Loucy (cell line): ENCODE results near the gene PTPRN2.

ENCODE experiments used
- H2AFZ ChIP-seq: fragments of 200-600 bp; sonication (generic); 2 replicates; pipeline ENCODE4 v1.6.0; 2016; ENCODE audit warnings: antibody characterized with exemption, mild to moderate bottlenecking, low read length, moderate library complexity
- H3F3A ChIP-seq: fragments of 200-600 bp; 2 replicates; pipeline ENCODE4 v1.6.0; 2016; ENCODE audit warnings: antibody characterized with exemption, low read depth, mild to moderate bottlenecking
- H3K27me3 ChIP-seq: fragments of 200-600 bp; sonication (generic); 2 replicates; pipeline ENCODE4 v1.6.1; 2014; ENCODE audit warnings: low read length, mild to moderate bottlenecking; ENCODE audit not compliant: insufficient read depth, poor library complexity, severe bottlenecking
- H3K36me3 ChIP-seq: fragments of 200-600 bp; sonication (generic); 2 replicates; pipeline ENCODE4 v1.6.1; 2016; ENCODE audit warnings: low read length; ENCODE audit not compliant: insufficient read depth
- H3K4me1 ChIP-seq: fragments of 200-600 bp; sonication (generic); 2 replicates; pipeline ENCODE4 v1.5.1; 2014; ENCODE audit warnings: low read length, mild to moderate bottlenecking; ENCODE audit not compliant: insufficient read depth, poor library complexity, severe bottlenecking
- H3K4me2 ChIP-seq: fragments of 200-600 bp; sonication (generic); 2 replicates; pipeline ENCODE4 v1.6.0; 2014; ENCODE audit warnings: antibody characterized with exemption, low read length, low read depth, mild to moderate bottlenecking; ENCODE audit not compliant: poor library complexity, severe bottlenecking
- H3K4me3 ChIP-seq: fragments of 200-600 bp; sonication (generic); 2 replicates; pipeline ENCODE4 v1.5.1; 2014; ENCODE audit warnings: low read length, mild to moderate bottlenecking, mixed read lengths; ENCODE audit not compliant: poor library complexity, severe bottlenecking
- H3K79me2 ChIP-seq: fragments of 200-600 bp; sonication (generic); 2 replicates; pipeline ENCODE4 v1.6.1; 2014; ENCODE audit warnings: low read length; ENCODE audit not compliant: insufficient read depth
- H3K9ac ChIP-seq: fragments of 200-600 bp; sonication (generic); 2 replicates; pipeline ENCODE4 v1.6.0; 2014; ENCODE audit warnings: mild to moderate bottlenecking, low read depth, low read length, moderate library complexity; ENCODE audit not compliant: poor library complexity, severe bottlenecking
- H3K9me2 ChIP-seq: fragments of 200-600 bp; sonication (generic); replicated peaks from 2 replicates; pipeline ENCODE4 v1.6.1; 2016; ENCODE audit warnings: low read depth, low read length, mixed read lengths
- H3K9me3 ChIP-seq: fragments of 200-600 bp; sonication (generic); 2 replicates; pipeline ENCODE4 v1.6.1; 2014; ENCODE audit warnings: mild to moderate bottlenecking, antibody characterized with exemption, low read length, low read depth; ENCODE audit not compliant: insufficient read depth
- H4K20me1 ChIP-seq: fragments of 200-600 bp; sonication (generic); 2 replicates; pipeline ENCODE4 v1.6.0; 2014; ENCODE audit warnings: antibody characterized with exemption, low read length, mild to moderate bottlenecking; ENCODE audit not compliant: insufficient read depth, poor library complexity, severe bottlenecking
- EZH2phosphoT487 ChIP-seq: fragments of 200-600 bp; IDR thresholded peaks from 2 replicates; pipeline ENCODE4 v1.6.1; 2018; ENCODE audit warnings: antibody characterized with exemption, mild to moderate bottlenecking, moderate library complexity, borderline replicate concordance
- TF ChIP-seq, protein P1 (sequence below): fragments of 200-600 bp; sonication (generic); conservative IDR thresholded peaks from 2 replicates; pipeline ENCODE4 v1.5.1; 2014; ENCODE audit warnings: mild to moderate bottlenecking, antibody characterized with exemption, low read length

Gene PTPRN2

DNA sequence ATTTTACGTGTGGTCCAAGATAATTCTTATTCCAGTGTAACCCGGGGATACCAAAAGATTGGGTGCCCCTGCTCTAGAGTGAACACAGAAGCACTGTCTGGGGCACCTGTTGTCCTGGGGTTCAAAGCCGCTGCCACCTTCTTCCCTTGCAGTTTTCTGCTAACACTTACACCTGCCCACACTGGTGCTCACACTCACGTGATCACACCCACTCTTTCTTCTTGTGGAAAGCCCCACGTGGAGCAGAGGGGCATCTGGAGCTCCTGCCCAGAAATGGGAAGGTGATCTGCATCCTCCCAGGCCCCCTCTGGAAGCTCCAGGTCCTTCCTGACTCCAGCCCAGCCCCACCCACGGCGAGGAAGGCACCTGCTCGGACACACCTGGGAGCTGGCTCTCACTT lies 42.9 kb downstream of the PTPRN2 start:
- Histone ChIP-seq H3K27me3 (no peaks in the 10 kb centered on the region), H3K36me3 (no peaks in the 10 kb centered on the region), H3K9me2 (no peaks in the 10 kb centered on the region), H4K20me1 (no peaks in the 10 kb centered on the region), H3K4me1 (no peaks in the 10 kb centered on the region), H3K4me2 (no peak overlapping the region), H3K9me3 (peaks cover 11% of the 10 kb centered on the region; the same call in 1 of the 2 replicates), H3K79me2 (no peaks in the 10 kb centered on the region), H3K9ac (no peak overlapping the region), H3F3A (no peaks in the 10 kb centered on the region), H3K4me3 (no peak overlapping the region), H2AFZ (no peak overlapping the region)
- TF ChIP-seq, protein P1, sequence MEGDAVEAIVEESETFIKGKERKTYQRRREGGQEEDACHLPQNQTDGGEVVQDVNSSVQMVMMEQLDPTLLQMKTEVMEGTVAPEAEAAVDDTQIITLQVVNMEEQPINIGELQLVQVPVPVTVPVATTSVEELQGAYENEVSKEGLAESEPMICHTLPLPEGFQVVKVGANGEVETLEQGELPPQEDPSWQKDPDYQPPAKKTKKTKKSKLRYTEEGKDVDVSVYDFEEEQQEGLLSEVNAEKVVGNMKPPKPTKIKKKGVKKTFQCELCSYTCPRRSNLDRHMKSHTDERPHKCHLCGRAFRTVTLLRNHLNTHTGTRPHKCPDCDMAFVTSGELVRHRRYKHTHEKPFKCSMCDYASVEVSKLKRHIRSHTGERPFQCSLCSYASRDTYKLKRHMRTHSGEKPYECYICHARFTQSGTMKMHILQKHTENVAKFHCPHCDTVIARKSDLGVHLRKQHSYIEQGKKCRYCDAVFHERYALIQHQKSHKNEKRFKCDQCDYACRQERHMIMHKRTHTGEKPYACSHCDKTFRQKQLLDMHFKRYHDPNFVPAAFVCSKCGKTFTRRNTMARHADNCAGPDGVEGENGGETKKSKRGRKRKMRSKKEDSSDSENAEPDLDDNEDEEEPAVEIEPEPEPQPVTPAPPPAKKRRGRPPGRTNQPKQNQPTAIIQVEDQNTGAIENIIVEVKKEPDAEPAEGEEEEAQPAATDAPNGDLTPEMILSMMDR, result no peak
- no peak for TF ChIP-seq EZH2phosphoT487

DNA sequence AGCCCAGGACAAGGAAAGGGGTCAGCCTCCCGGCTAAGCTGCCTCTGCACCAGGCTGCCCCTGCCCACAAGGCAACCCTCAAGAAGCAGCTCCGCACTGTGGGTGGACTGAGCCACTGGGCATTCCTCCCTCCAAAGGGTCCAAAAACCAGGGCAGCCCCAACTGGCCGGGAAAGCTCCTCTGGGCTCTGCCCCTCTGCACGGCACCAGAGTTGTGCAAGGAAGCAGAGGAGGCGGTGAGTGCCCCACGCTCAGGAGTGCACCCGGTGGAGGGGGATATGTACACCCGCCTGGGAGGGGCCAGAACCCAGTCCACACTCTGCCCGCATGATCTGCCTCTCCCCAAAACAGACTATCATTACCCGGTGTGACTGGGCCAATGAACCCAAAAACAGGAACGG lies 43.8 kb downstream of the PTPRN2 start:
- Histone ChIP-seq H3K4me2 (no peak overlapping the region), H3K4me3 (no peak overlapping the region), H3K36me3 (no peaks in the 10 kb centered on the region), H3K9me2 (no peaks in the 10 kb centered on the region), H2AFZ (no peak overlapping the region), H3F3A (no peaks in the 10 kb centered on the region), H4K20me1 (no peaks in the 10 kb centered on the region), H3K4me1 (no peaks in the 10 kb centered on the region), H3K9me3 (peaks cover 14% of the 10 kb centered on the region; the same call in 1 of the 2 replicates), H3K79me2 (no peaks in the 10 kb centered on the region), H3K9ac (no peak overlapping the region), H3K27me3 (no peaks in the 10 kb centered on the region)
- TF ChIP-seq, protein P1, result no peak
- TF ChIP-seq EZH2phosphoT487, result no peak

DNA sequence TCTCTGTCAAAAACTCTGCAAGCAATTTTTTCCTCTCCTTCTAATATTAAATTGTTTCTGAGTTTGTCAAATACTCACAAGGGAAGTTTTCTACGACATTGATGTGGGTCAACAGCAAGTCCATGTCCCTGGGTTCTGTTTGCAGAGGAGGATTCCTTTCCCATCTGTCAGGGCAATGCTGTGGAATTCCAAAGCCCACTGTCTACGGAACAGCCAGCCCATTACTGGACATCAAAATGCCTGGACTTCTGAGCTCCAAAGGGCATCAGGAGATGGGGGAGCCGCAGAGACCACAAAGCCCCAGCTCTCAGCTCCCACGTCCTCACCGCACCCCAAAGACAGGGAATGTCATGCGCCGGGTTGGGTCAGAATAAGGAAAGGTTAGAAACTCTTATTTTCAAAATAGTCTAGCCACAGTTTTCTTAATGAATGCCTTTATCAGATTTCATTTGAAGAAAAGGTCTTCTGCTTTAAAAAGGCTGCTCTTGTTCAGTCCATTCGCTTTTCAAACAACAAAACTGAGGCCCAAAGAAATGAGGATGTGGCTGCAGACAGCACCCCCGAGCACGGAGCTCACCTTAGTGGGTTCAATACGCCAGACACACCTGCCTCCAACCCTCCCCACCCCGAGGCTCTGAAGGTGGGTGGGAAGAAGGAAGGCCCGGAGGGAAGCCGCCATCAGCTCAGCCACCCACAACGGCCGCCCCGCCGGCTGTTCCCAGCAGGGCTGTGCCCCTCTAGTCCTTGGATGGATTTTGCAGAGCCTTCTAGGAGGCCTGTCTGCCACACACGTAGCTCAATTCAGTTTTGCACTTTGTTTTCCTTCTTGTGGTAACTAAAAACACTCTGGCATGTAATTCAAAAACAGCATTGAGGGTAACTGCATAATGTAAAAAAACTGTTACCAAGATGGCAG lies 44.7 kb downstream of the PTPRN2 start:
- no peaks in the 10 kb centered on the region for H3K4me1 ChIP-seq
- peaks cover 18% of the 10 kb centered on the region; the same call in 1 of the 2 replicates for H3K9me3 ChIP-seq
- H3K79me2 ChIP-seq, result no peaks in the 10 kb centered on the region
- no peaks in the 10 kb centered on the region for H3K9me2 ChIP-seq
- H3K9ac ChIP-seq, result no peak overlapping the region
- no peaks in the 10 kb centered on the region for H3F3A ChIP-seq
- no peak overlapping the region for H3K4me3 ChIP-seq
- H3K4me2 ChIP-seq, result no peak overlapping the region
- no peaks in the 10 kb centered on the region for H3K27me3 ChIP-seq
- H3K36me3 ChIP-seq, result no peaks in the 10 kb centered on the region
- H4K20me1 ChIP-seq, result no peaks in the 10 kb centered on the region
- TF ChIP-seq, protein P1, result no peak
- H2AFZ ChIP-seq, result no peak overlapping the region
